Liver (tissue), 3 donors: Measurements from ENCODE around the gene MYO9A.

Source experiments
- EGR1 ChIP-seq, 2 donors: IDR thresholded peaks; 2 replicates each; pipeline ENCODE4 v1.6.1; 2016 to 2018; ENCODE audit warnings: antibody characterized with exemption in 2 of 2, low read depth in 2 of 2
- FOXA1 ChIP-seq: IDR thresholded peaks from 2 replicates; pipeline ENCODE4 v1.6.1; 2016; ENCODE audit warnings: antibody characterized with exemption
- GABPA ChIP-seq, 2 donors: IDR thresholded peaks in 1 of 2; conservative IDR thresholded peaks in 1 of 2; 2 replicates each; pipeline ENCODE4 v1.6.1; 2016; ENCODE audit warnings: antibody characterized with exemption in 2 of 2, mild to moderate bottlenecking in 1 of 2, moderate library complexity in 1 of 2
- HNF4G ChIP-seq: IDR thresholded peaks from 2 replicates; pipeline ENCODE4 v1.6.1; 2016; ENCODE audit warnings: antibody characterized with exemption
- JUND ChIP-seq, 2 donors: IDR thresholded peaks; 2 replicates each; pipeline ENCODE4 v1.6.1; 2016; ENCODE audit warnings: antibody characterized with exemption in 2 of 2
- NR2F2 ChIP-seq: IDR thresholded peaks from 2 replicates; pipeline ENCODE4 v1.6.1; 2016; ENCODE audit warnings: antibody characterized with exemption
- RAD21 ChIP-seq, 2 donors: IDR thresholded peaks; 2 replicates each; pipeline ENCODE4 v1.6.1; 2016; ENCODE audit warnings: antibody characterized with exemption in 2 of 2, mild to moderate bottlenecking in 2 of 2
- SP1 ChIP-seq: IDR thresholded peaks from 2 replicates; pipeline ENCODE4 v1.6.1; 2018; ENCODE audit warnings: antibody characterized with exemption, mild to moderate bottlenecking
- TAF1 ChIP-seq: conservative IDR thresholded peaks from 2 replicates; pipeline ENCODE4 v1.6.1; 2016; ENCODE audit warnings: antibody characterized with exemption, mild to moderate bottlenecking
- TF ChIP-seq, protein P1 (sequence below): fragments of 150-350 bp; IDR thresholded peaks from 2 replicates; pipeline ENCODE4 v1.5.1; 2017; ENCODE audit warnings: improper control_type of control experiment, low read depth, low read length; ENCODE audit not compliant: missing input control
- TF ChIP-seq, protein P2 (sequence below): IDR thresholded peaks from 2 replicates; pipeline ENCODE4 v1.6.1; 2016; ENCODE audit warnings: antibody characterized with exemption
- TF ChIP-seq, protein P3 (sequence below): IDR thresholded peaks from 2 replicates; pipeline ENCODE4 v1.6.1; 2016; ENCODE audit warnings: antibody characterized with exemption
- TF ChIP-seq, protein P4 (sequence below): IDR thresholded peaks from 2 replicates; pipeline ENCODE4 v1.6.1; 2016; ENCODE audit warnings: antibody characterized with exemption, mild to moderate bottlenecking
- TF ChIP-seq, protein P5 (sequence below): IDR thresholded peaks from 2 replicates; pipeline ENCODE4 v1.6.1; 2016; ENCODE audit warnings: antibody characterized with exemption
- donor health status: healthy.
- donor health status: healthy.

DNA sequence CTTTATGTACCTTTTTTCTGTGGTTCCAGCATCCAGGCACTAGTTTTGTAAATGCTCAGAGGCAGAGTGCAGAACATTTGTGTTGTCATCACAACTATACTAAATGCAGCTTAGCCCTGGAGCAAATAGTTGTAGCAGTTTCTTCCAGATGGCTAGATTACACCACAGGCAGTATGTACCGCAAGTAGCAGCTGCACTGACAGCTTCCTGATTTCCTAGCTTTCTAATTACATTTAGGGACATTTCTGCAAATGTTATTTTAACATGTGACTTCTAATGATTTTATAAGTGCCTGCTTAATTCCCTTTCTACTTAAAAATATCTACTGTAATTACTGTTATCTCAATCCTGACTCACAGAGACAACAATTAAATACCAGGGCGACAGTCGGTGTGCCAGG, 201.1 kb downstream of the MYO9A start:
- TF ChIP-seq, protein P1, sequence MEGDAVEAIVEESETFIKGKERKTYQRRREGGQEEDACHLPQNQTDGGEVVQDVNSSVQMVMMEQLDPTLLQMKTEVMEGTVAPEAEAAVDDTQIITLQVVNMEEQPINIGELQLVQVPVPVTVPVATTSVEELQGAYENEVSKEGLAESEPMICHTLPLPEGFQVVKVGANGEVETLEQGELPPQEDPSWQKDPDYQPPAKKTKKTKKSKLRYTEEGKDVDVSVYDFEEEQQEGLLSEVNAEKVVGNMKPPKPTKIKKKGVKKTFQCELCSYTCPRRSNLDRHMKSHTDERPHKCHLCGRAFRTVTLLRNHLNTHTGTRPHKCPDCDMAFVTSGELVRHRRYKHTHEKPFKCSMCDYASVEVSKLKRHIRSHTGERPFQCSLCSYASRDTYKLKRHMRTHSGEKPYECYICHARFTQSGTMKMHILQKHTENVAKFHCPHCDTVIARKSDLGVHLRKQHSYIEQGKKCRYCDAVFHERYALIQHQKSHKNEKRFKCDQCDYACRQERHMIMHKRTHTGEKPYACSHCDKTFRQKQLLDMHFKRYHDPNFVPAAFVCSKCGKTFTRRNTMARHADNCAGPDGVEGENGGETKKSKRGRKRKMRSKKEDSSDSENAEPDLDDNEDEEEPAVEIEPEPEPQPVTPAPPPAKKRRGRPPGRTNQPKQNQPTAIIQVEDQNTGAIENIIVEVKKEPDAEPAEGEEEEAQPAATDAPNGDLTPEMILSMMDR = no peak
- TF ChIP-seq TAF1 = no peak
- TF ChIP-seq, protein P2, sequence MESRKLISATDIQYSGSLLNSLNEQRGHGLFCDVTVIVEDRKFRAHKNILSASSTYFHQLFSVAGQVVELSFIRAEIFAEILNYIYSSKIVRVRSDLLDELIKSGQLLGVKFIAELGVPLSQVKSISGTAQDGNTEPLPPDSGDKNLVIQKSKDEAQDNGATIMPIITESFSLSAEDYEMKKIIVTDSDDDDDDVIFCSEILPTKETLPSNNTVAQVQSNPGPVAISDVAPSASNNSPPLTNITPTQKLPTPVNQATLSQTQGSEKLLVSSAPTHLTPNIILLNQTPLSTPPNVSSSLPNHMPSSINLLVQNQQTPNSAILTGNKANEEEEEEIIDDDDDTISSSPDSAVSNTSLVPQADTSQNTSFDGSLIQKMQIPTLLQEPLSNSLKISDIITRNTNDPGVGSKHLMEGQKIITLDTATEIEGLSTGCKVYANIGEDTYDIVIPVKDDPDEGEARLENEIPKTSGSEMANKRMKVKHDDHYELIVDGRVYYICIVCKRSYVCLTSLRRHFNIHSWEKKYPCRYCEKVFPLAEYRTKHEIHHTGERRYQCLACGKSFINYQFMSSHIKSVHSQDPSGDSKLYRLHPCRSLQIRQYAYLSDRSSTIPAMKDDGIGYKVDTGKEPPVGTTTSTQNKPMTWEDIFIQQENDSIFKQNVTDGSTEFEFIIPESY = no peak
- no peak for TF ChIP-seq RAD21 (IDR thresholded peaks at IDR 0.05)
- TF ChIP-seq JUND (IDR thresholded peaks at IDR 0.05) = no peak
- TF ChIP-seq, protein P3, sequence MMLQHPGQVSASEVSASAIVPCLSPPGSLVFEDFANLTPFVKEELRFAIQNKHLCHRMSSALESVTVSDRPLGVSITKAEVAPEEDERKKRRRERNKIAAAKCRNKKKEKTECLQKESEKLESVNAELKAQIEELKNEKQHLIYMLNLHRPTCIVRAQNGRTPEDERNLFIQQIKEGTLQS = no peak
- TF ChIP-seq, protein P4, sequence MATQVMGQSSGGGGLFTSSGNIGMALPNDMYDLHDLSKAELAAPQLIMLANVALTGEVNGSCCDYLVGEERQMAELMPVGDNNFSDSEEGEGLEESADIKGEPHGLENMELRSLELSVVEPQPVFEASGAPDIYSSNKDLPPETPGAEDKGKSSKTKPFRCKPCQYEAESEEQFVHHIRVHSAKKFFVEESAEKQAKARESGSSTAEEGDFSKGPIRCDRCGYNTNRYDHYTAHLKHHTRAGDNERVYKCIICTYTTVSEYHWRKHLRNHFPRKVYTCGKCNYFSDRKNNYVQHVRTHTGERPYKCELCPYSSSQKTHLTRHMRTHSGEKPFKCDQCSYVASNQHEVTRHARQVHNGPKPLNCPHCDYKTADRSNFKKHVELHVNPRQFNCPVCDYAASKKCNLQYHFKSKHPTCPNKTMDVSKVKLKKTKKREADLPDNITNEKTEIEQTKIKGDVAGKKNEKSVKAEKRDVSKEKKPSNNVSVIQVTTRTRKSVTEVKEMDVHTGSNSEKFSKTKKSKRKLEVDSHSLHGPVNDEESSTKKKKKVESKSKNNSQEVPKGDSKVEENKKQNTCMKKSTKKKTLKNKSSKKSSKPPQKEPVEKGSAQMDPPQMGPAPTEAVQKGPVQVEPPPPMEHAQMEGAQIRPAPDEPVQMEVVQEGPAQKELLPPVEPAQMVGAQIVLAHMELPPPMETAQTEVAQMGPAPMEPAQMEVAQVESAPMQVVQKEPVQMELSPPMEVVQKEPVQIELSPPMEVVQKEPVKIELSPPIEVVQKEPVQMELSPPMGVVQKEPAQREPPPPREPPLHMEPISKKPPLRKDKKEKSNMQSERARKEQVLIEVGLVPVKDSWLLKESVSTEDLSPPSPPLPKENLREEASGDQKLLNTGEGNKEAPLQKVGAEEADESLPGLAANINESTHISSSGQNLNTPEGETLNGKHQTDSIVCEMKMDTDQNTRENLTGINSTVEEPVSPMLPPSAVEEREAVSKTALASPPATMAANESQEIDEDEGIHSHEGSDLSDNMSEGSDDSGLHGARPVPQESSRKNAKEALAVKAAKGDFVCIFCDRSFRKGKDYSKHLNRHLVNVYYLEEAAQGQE = no peak
- TF ChIP-seq, protein P5, sequence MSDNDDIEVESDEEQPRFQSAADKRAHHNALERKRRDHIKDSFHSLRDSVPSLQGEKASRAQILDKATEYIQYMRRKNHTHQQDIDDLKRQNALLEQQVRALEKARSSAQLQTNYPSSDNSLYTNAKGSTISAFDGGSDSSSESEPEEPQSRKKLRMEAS = no peak
- TF ChIP-seq EGR1 (IDR thresholded peaks at IDR 0.05; ENCODE audit: low read depth in 2 of 2) = no peak
- no peak for TF ChIP-seq HNF4G
- no peak for TF ChIP-seq FOXA1
- no peak for TF ChIP-seq GABPA (IDR thresholded peaks at IDR 0.05 in 1 of 2, conservative IDR thresholded peaks at IDR 0.05 in 1 of 2)
- TF ChIP-seq NR2F2 = no peak
- TF ChIP-seq SP1 = no peak
